GM21717 (cell line): ENCODE data around the gene SLC9B1.
"Not testable (repeated sequence)": the region's sequence is repeated elsewhere in the genome, so short reads cannot be mapped to it uniquely, and the experiment has no call there.

Source experiments
- ATAC-seq: cut with Tn5 transposase; IDR thresholded peaks from one replicate; pipeline ENCODE4 v1.9.1; 2021; ENCODE audit warnings: mild to moderate bottlenecking, moderate library complexity; ENCODE audit not compliant: unreplicated experiment

The SLC9B1 gene

GRCh38 chr4:103011378-103012025, 8.0 kb downstream of the SLC9B1 start:
- ATAC-seq = no peak

GRCh38 chr4:103010804-103011203, 8.7 kb downstream of the SLC9B1 start:
- no peak for ATAC-seq

GRCh38 chr4:103008875-103009729, 10.4 kb downstream of the SLC9B1 start:
- peak; percentile 77 for ATAC-seq

GRCh38 chr4:103002551-103002950, 17.0 kb downstream of the SLC9B1 start:
- no peak for ATAC-seq

GRCh38 chr4:102994803-102995202, 24.7 kb downstream of the SLC9B1 start:
- no peak for ATAC-seq

GRCh38 chr4:102993985-102994384, 25.5 kb downstream of the SLC9B1 start:
- not testable (repeated sequence) for ATAC-seq

- no peak for ATAC-seq
These were observed 31.0 kb downstream of the SLC9B1 start for GRCh38 chr4:102988429-102989020.

- no peak for ATAC-seq
These were observed 38.5 kb downstream of the SLC9B1 start for GRCh38 chr4:102981005-102981404.

- not testable (repeated sequence) for ATAC-seq
These were observed 57.7 kb downstream of the SLC9B1 start for GRCh38 chr4:102961813-102962212.

- no peak for ATAC-seq
These were observed 60.0 kb downstream of the SLC9B1 start for GRCh38 chr4:102959496-102959895.

GRCh38 chr4:102945066-102945465, 74.4 kb downstream of the SLC9B1 start:
- no peak for ATAC-seq

- ATAC-seq = not testable (repeated sequence)
These were observed 81.4 kb downstream of the SLC9B1 start for GRCh38 chr4:102938063-102938462.

GRCh38 chr4:102935716-102936115, 83.8 kb downstream of the SLC9B1 start:
- no peak for ATAC-seq

- ATAC-seq = not testable (repeated sequence)
These were observed 99.8 kb downstream of the SLC9B1 start for GRCh38 chr4:102919697-102920096.

- no peak for ATAC-seq
These were observed 100.6 kb downstream of the SLC9B1 start for GRCh38 chr4:102918859-102919258.

- ATAC-seq = no peak
These were observed 117.7 kb downstream of the SLC9B1 start for GRCh38 chr4:102901804-102902203.

- not testable (repeated sequence) for ATAC-seq
These were observed 121.9 kb downstream of the SLC9B1 start for GRCh38 chr4:102897610-102898009.

GRCh38 chr4:102896547-102896946, 123.0 kb downstream of the SLC9B1 start:
- ATAC-seq = not testable (repeated sequence)

- ATAC-seq = not testable (repeated sequence)
These were observed 129.6 kb downstream of the SLC9B1 start for GRCh38 chr4:102889866-102890265.

GRCh38 chr4:102888570-102888969, 130.9 kb downstream of the SLC9B1 start:
- ATAC-seq = not testable (repeated sequence)

GRCh38 chr4:102883278-102883677, 136.2 kb downstream of the SLC9B1 start:
- no peak for ATAC-seq

- no peak for ATAC-seq
These were observed 138.2 kb downstream of the SLC9B1 start for GRCh38 chr4:102881343-102881742.
